Adrenal gland (tissue), 5 donors: Measurements from ENCODE around the gene CDK4.

Source experiments
- CTCF ChIP-seq, 6 experiments: fragments of 450-650 bp in 4 of 6; fragments of 200-600 bp in 2 of 6; sonication (generic) in 1 of 6; IDR thresholded peaks; 1 replicate in 5 of 6; 2 replicates in 1 of 6; pipeline versions ENCODE4 v1.5.1 to v1.8.0; 2016 to 2021; ENCODE audit warnings: antibody characterized with exemption in 6 of 6, mild to moderate bottlenecking in 2 of 6, moderate library complexity in 1 of 6
- POLR2A ChIP-seq, 2 donors: fragments of 450-650 bp; IDR thresholded peaks; one replicate each; pipeline ENCODE4 v1.6.1; 2017; ENCODE audit warnings: antibody characterized with exemption in 2 of 2, mild to moderate bottlenecking in 2 of 2, moderate library complexity in 1 of 2
- donor health status: DM: no; HTN: no; CAD: no.

GRCh38 chr12:57739914-57740538 lies 12.1 kb downstream of the CDK4 start:
- no peak for TF ChIP-seq CTCF (IDR thresholded peaks at IDR 0.05)
- no peak for TF ChIP-seq POLR2A (IDR thresholded peaks at IDR 0.05)
